Stimulated activated CD4-positive, alpha-beta T cell treated with anti-CD3 and anti-CD28 coated beads, Interleukin-15, amount 100 ng/mL, for 1 hour (primary cell): ENCODE results near the gene CLCN7.

Experiments
- DNase-seq, 2 donors: peaks; one replicate each; pipeline ENCODE4 v3.0.0-alpha.2; 2020; ENCODE audit warnings: low read depth in 1 of 2, low spot score in 1 of 2

Gene CLCN7

GRCh38 chr16:1464196-1464893 is 10.5 kb downstream of the CLCN7 start:
- DNase-seq, result no peak

- DNase-seq, result no peak
These were observed 13.7 kb downstream of the CLCN7 start for GRCh38 chr16:1461146-1461545.

DNA sequence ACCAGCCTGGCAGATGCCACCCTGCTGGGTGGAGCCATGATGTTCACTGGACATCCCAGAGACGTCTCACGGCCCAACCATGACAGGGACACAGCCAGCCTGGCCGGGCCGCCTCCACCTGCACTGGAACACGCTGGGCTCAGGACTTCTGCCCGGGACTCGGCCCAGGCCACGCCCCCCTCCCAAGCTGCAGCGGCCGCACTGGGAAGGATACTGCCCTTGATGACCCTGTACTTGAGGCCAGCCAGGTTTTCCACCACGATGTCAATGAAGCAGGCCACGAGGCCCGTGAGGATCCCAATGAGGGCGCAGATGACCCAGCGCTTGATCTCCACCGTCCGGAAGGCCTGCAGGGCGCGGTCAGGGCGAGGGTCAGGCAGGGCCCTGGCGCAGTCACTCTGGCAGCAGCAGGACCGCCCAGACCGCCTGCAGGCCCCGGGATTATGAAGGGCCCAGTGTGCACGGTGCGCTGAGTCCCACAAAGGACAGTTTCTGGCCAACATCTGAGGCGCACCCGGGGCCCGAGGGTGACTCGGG is 14.2 kb downstream of the CLCN7 start:
- DNase-seq, result no peak

- DNase-seq, result no peak
These were observed 14.9 kb downstream of the CLCN7 start for GRCh38 chr16:1459967-1460366.

DNA sequence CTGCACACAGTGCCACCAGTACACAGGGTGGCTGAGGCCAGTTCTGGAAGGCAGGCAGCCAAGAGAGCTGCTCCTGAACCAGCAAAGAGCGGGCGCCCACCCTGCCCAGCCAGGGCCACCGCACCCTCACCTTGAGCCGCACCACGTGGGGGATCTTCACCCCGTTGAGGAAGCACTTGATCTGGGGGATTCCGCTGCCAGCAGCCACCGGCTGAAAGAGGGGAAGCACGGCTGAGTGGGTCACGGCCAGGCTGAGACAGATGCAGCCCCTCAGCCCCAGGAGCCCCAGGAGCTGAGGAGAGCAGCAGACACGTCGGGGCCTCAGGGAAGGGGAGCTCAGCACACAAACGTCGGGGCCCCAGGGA is 15.9 kb downstream of the CLCN7 start:
- DNase-seq, result no peak

- DNase-seq, result no peak
These were observed 16.4 kb downstream of the CLCN7 start for GRCh38 chr16:1458336-1458976.

DNA sequence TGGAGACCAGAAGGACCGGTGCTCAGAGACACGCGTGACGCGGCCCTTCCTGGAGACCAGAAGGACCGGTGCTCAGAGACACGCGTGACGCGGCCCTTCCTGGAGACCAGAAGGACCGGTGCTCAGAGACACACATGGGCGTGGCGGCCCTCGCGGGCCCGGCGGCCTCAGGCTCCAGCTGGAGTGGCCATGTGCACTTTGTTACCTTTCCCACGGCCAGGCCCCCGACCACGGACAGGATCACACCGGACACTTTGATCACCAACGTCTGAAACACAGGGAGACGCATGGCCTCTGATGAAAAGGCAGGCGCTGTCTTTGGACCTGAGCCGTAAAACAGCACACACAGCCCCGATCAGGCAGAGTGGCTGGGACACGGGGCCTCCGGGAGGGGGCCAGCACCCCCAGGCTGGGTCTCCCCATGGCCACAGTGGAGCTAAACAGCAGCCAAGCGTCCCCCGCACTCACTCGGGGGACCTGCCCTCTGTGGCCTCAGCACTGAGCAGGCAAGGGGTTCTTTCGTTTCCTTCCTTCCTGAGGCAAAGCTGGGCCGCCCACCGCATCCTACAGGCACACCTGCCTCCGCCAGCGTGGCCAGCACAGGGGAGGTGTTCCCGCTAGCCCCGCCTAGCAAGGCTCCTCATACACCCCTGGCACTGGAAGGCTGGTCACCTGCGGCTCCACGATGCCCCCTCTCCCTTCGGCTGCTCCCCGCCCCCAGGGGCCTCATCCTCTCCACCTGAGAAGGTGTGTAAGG is 17.2 kb downstream of the CLCN7 start:
- DNase-seq, result no peak

GRCh38 chr16:1456951-1457350 is 17.9 kb downstream of the CLCN7 start:
- no peak for DNase-seq

DNA sequence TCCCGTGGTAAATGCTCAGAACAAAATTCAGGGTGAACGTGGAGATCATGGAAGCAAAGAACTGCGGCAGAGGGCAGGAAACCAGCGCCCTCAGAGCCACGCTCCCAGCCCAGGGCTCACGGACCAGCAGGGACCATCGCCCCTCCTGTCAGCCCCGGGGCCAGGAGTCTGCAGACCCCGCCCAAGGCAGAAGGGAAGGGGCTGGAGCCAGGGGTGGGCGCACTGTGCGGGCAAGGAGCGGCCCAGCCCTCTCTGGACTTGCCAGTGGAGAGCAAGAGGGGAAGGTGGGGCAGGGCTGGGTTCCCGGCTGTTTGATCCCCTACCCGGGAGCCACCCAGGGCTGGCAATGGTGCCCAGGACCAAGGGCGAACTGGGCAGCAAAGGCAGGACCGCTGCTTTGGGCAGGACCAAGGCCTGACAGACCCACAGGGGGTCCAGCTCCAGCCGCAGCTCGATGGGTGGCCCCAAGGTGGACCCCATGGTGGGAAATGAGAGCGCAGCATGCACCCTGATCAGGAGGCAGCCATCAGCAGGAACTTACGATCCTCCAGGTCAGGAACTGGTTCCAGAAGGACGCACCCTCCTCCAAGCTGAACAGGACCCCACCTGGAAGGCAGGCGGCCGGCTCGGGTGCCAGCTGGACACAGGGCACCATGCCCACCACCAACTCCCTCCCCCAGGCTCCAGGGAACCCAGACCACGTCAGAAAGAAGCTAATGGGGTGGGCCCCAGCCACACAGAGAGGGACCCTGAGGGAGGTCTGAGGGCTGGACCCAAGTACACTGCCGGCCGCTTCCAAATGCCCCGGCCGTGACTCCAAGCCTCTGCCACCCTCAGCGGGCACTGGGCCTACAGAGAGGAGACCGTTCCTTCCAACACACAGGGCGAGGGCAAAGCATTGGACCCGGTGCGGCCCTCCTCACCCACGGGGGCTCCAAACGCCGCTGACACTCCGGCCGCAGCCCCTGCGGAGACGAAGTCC is 19.3 kb downstream of the CLCN7 start:
- no peak for DNase-seq

- no peak for DNase-seq
These were observed 20.3 kb downstream of the CLCN7 start for GRCh38 chr16:1454561-1454960.

- DNase-seq, result no peak
These were observed 21.5 kb downstream of the CLCN7 start for GRCh38 chr16:1453316-1453715.

GRCh38 chr16:1452530-1452929 is 22.3 kb downstream of the CLCN7 start:
- DNase-seq, result no peak

DNA sequence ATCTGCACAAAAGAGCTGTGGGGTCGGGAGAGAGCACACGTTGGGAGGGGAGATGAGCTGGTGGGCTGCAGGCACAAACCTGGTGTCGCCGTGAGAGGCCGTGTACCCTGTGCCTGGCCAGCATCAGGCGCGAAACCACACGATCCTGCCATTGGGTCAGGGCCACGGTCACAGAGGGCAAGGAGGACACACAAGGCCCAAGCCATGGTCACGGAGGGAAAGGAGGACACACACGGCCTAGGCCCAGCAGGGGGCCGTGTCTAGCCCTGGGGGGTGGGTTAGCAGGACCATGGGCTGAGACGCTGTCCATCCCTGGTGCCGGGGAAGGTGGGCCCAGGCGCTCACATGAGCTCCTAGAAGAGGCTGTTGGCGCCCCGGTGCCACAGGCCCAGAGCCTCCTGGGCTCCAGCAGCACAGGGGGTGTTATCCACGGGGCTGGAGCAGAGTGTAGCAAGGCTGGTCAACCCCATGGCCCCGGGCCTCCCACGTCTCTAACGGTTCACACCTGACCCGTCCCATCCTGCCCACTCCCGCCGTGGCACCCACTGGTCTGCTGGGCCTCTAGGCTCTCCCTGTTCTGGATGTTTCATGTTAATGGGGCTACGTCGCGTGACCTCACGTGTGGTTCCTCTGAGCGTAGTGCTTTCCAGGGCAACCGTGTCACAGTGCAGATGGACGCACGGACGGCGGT is 23.0 kb downstream of the CLCN7 start:
- no peak for DNase-seq

GRCh38 chr16:1450841-1451240 is 24.0 kb downstream of the CLCN7 start:
- DNase-seq, result no peak

DNA sequence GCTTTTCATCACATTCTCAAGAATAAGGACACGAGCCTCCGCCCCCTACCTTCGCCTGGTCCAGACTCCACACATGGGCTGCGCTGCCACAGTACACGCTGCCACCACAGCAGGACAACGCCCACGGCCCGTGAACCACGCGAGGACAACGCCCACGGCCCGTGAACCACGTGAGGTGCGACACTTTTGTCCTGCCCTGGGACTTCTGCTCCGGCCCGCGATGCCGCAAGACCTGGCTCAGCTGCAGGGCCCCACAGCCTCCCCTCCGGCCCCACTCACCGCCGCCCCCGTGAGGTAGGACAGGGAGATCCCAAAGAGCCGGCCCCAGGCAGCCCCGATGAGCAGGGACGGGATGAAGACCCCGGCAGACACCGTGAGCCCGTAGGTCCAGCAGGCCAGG is 24.6 kb downstream of the CLCN7 start:
- no peak for DNase-seq

- no peak for DNase-seq
These were observed 25.5 kb downstream of the CLCN7 start for GRCh38 chr16:1449201-1449788.

DNA sequence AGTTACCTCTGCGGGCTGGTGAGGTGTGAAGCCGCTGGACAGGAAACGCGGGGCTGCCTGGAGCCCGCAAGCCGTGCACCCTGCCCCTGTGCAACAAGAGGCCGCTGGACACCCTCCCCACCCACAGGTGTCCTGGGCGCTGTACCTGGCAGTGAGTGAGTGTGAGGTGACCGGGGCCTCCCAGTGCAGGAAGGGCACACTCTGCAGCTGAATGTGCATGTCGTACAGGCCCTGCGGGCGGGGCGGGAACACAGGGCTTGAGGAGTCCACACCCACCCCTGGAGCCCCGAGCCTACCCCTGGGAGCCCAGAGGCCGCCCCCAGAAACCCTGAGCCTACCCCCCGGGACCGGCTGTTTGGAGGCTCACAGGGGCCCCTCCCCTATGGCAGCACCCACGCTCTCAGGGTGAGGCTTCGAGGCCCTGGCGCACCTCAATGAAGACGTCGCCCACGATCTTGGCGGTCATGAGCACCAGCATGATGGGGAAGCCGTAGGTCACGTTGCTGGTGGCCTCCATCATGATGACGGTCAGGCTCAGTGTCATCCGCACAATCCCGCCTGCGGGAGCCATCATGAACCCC is 26.2 kb downstream of the CLCN7 start:
- no peak for DNase-seq

DNA sequence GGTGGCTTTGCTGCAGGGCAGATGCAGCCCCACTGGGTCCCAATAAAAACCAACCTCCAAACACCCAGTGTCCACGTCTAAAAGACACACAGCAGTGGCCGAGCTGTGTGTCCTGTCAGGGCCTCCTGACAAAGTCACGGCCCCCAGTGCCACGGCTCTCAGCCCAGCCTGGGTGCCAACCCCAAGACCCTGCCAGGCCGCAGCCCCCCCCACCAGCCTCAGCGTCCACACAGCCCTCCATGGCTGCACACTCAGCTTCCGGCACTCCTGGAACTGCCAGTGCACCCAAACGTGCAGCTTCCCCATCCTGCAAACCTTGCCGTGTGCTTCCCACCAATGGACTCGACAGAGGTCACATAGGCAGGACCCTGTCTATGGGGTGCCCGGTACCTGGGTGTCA is 26.9 kb downstream of the CLCN7 start:
- no peak for DNase-seq

DNA sequence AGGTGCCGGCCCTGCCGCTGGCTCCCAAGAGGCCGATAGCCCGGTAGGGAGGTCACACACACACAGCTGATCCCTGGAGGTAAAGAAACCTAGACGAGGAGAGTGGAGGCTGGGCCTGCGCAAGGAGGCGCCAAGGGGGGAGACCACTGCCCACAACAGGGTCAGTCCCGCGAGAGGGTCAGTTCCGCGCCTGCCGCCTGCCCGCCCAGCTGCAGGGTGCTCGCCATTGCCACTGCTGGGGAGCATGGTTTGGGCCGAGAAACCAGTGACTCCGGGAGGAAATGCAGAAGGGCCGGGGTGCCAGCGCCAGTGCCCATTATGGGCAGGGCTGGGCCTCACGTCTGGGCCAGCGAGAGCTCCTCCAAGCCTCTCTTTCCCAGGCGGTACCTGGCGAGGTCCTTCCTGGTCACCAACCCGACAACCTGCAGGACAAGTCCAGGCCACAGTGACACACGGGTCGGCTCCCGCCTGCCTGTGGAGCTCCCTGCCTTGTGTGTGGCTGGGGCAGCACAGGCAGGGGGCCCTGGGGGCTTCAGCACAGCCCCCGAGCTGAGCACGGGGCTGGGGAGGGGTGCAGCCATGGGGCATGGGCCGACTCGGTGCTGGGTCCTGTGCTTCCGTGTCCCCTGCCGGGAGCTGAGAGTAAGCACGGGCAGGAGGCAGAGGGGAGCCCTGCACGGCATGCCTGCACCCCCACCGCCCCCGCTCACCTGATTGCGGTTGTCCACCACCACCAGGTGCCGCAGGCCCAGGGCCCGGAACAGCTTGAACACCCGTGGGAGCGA is 28.3 kb downstream of the CLCN7 start:
- no peak for DNase-seq
